GM23338 (cell line): ENCODE results near the gene TIMP4. TPM values are rescaled to one million over a fixed set of nuclear protein-coding genes. Genes with fewer than 3 reads are reported as not detected.

Source experiments
- CTCF ChIP-seq, 2 experiments: fragments of 200-600 bp in 1 of 2; sonication (generic) in 1 of 2; conservative IDR thresholded peaks; 2 replicates each; pipeline versions ENCODE4 v1.5.1 to v1.6.1; 2016 to 2017; ENCODE audit warnings: antibody characterized with exemption in 2 of 2, low read depth in 2 of 2, mild to moderate bottlenecking in 2 of 2, moderate library complexity in 1 of 2
- JUNB ChIP-seq: IDR thresholded peaks from one replicate; pipeline ENCODE4 v1.6.1; 2016; ENCODE audit warnings: antibody characterized with exemption; ENCODE audit not compliant: unreplicated experiment
- POLR2AphosphoS5 ChIP-seq: IDR thresholded peaks from 2 replicates; pipeline ENCODE4 v1.6.1; 2016; ENCODE audit warnings: antibody characterized with exemption, low read depth
- REST ChIP-seq: IDR thresholded peaks from one replicate; pipeline ENCODE4 v1.6.1; 2018; ENCODE audit warnings: antibody characterized with exemption; ENCODE audit not compliant: unreplicated experiment
- ZNF114 ChIP-seq: fragments of 250-450 bp; sonication (Bioruptor Pico); IDR thresholded peaks from 2 replicates; pipeline ENCODE4 v1.5.0; 2020; ENCODE audit warnings: mild to moderate bottlenecking, moderate library complexity
- ZNF331 ChIP-seq: fragments of 250-450 bp; sonication (Bioruptor Pico); IDR thresholded peaks from 2 replicates; pipeline ENCODE4 v1.5.0; 2020; ENCODE audit warnings: low read depth, mild to moderate bottlenecking, moderate library complexity
- ZNF462 ChIP-seq: fragments of 250-450 bp; sonication (Bioruptor Pico); IDR thresholded peaks from 2 replicates; pipeline ENCODE4 v1.5.0; 2020; ENCODE audit warnings: mild to moderate bottlenecking, moderate library complexity
- polyA plus RNA-seq: library from polyadenylated mRNA; unstranded; fragments of >200 nt; fragmentation: Nextera tagmentation; extraction: Ambion mirVana; gene quantifications from 2 replicates; pipeline ENCODE4 v1.2.1, GENCODE V29; 2016
- total RNA-seq: library from RNA; depleted of rRNA; stranded (reverse); fragments of >200 nt; shearing (Covaris generic); gene quantifications from 2 replicates; pipeline ENCODE4 v1.2.3, GENCODE V29; 2014

TIMP4 gene
- total and polyA plus RNA-seq, 2 experiments from 2014 or later, result 6.7 to 11.1 TPM

GRCh38 chr3:12178091-12178820, 19.5 kb upstream of the TIMP4 start (continued):
- TF ChIP-seq ZNF462, result no peak
- TF ChIP-seq JUNB, result no peak
- TF ChIP-seq ZNF331 (CRISPR knock-in tag), result no peak
- no peak for TF ChIP-seq ZNF114 (CRISPR knock-in tag)
- TF ChIP-seq POLR2AphosphoS5, result no peak
- TF ChIP-seq REST, result no peak
- TF ChIP-seq CTCF (conservative IDR thresholded peaks at IDR 0.05; ENCODE audit: low read depth in 2 of 2), result no peak
